Activated T-cell treated with anti-CD3 and anti-CD28 coated beads, Interleukin-2, amount 50 U/mL, for 24 hours (primary cell): ENCODE measurements around the gene IL17REL.

ENCODE experiments used
- DNase-seq: peaks from one replicate; pipeline ENCODE4 v3.0.0-alpha.2; 2020
- H3K27ac Mint-ChIP-seq: 2 replicates; pipeline ENCODE4 v1.8.0; 2020; ENCODE audit warnings: mild to moderate bottlenecking, mixed read lengths
- H3K27me3 Mint-ChIP-seq: 2 replicates; pipeline ENCODE4 v1.8.0; 2020; ENCODE audit warnings: mixed read lengths
- H3K36me3 Mint-ChIP-seq: 2 replicates; pipeline ENCODE4 v1.8.0; 2020; ENCODE audit warnings: low read depth, mixed read lengths
- H3K4me1 Mint-ChIP-seq: 2 replicates; pipeline ENCODE4 v1.8.0; 2020; ENCODE audit warnings: low read depth, mixed read lengths
- H3K4me3 Mint-ChIP-seq: 2 replicates; pipeline ENCODE4 v1.8.0; 2020; ENCODE audit warnings: mild to moderate bottlenecking, moderate library complexity, mixed read lengths
- H3K9me3 Mint-ChIP-seq: 2 replicates; pipeline ENCODE4 v1.8.0; 2020; ENCODE audit warnings: mixed read lengths

IL17REL gene

DNA sequence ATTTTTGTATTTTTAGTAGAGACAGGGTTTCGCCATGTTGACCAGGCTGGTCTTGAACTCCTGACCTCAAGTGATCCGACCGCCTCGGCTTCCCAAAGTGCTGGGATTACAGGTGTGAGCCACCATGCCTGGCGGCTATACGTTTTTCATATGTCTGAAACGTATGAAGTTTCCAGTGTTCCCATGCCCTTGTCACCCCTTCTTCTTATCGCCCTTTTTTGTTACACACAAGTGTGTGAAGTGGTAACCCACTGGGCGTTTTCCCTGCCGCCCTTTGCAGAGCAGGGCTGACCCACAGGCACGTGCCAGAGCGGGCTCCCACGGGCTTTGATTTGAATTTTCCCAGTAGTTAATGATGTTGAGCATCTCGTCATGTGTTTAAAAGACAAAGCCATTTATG is 35.0 kb downstream of the IL17REL start:
- Mint-ChIP-seq H3K27ac (peak overlapping the region; percentile 47), H3K27me3 (no peaks in the 10 kb centered on the region), H3K36me3 (peaks cover 33% of the 10 kb centered on the region), H3K4me1 (peaks cover 47% of the 10 kb centered on the region), H3K9me3 (peaks cover 16% of the 10 kb centered on the region), H3K4me3 (no peak overlapping the region)
- DNase-seq = peak; percentile 27

- peaks cover 33% of the 10 kb centered on the region for H3K36me3 Mint-ChIP-seq
- peak; percentile 61 for DNase-seq
- peak overlapping the region; percentile 94 for H3K27ac Mint-ChIP-seq
- H3K4me1 Mint-ChIP-seq = peaks cover 45% of the 10 kb centered on the region
- H3K27me3 Mint-ChIP-seq = no peaks in the 10 kb centered on the region
- peaks cover 14% of the 10 kb centered on the region for H3K9me3 Mint-ChIP-seq
- H3K4me3 Mint-ChIP-seq = peak overlapping the region; percentile 37
Measured at GRCh38 chr22:49976439-49977175, 36.0 kb downstream of the IL17REL start.

DNA sequence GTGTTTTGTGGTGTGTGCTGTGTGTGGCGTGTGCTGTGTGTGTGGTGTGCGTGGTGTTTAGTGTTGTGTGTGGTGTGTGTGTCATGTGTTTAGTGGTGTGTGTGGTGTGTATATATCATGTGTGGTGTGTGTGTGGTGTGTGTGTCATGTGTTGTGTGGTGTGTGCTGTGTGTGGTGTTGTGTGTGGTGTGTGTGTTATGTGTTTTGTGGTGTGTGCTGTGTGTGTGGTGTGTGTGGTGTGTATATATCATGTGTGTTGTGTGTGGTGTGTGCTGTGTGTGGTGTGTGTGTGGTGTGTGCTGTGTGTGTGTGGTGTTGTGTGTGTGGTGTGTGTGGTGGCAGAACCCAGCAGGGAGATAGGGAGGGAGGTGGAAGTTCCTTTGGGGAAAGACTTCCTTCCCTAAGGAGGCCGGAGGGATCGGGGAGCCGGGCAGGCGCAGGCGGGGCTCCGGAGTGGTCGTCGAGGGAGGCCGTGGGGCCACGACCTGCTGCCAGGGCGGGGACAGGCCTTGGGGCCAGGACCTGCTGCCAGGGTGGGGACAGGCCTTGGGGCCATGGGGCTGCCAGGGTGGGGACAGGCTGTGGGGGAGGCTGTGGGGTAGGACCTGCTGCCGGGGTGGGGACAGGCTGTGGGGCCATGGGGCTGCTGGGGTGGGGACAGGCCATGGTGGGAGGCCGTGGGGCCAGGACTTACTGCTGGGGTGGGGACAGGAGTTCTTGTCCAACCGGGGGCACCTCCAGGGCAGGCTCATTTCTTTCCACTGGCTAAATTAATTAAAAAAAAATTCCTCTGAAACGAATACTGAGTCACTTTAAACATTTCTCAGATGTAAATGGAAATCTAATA is 36.8 kb downstream of the IL17REL start:
- H3K4me3 Mint-ChIP-seq = peak overlapping the region; percentile 41
- peaks cover 32% of the 10 kb centered on the region for H3K36me3 Mint-ChIP-seq
- H3K4me1 Mint-ChIP-seq = peaks cover 42% of the 10 kb centered on the region
- peak; percentile 82 for DNase-seq
- peak overlapping the region; percentile 94 for H3K27ac Mint-ChIP-seq
- peaks cover 12% of the 10 kb centered on the region for H3K9me3 Mint-ChIP-seq
- H3K27me3 Mint-ChIP-seq = no peaks in the 10 kb centered on the region

DNA sequence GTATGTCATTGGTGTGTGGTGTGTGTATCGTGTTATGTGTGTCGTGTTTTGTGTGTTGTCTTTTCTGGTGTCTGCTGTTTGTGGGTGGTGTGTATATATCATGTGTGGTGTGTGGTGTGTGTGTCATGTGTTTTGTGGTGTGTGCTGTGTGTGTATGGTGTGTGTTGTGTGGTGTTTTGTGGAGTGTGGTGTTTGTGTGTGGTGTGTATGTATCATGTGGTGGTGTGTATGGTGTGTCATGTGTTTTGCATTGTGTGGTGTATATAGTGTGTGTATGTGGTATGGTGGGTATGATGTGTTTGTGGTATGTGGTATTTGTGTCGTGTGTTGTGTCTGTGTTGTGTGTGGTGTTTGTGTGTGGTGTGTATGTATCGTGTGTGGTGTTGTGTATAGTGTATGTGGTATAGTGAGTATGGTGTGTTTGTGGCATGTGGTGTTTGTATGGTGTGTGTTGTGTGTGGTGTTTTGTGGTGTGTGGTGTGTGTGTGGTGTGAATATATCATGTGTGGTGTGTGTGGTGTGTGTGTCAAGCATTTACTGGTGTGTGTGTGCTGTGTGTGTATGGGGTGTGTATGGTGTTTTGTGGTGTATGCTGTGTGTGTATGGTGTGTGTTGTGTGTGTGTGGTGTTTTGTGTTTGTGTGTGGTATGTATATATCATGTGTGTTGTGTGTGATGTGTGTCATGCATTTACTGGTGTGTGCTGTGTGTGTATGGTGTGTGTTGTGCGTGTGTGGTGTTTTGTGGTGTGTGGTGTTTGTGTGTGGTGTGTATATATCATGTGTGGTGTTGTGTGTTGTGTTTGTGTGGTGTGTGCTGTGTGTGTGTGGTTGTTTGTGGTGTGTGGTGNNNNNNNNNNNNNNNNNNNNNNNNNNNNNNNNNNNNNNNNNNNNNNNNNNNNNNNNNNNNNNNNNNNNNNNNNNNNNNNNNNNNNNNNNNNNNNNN is 39.3 kb downstream of the IL17REL start:
- DNase-seq = peak; percentile 28
- H3K27ac Mint-ChIP-seq = no peak overlapping the region

DNA sequence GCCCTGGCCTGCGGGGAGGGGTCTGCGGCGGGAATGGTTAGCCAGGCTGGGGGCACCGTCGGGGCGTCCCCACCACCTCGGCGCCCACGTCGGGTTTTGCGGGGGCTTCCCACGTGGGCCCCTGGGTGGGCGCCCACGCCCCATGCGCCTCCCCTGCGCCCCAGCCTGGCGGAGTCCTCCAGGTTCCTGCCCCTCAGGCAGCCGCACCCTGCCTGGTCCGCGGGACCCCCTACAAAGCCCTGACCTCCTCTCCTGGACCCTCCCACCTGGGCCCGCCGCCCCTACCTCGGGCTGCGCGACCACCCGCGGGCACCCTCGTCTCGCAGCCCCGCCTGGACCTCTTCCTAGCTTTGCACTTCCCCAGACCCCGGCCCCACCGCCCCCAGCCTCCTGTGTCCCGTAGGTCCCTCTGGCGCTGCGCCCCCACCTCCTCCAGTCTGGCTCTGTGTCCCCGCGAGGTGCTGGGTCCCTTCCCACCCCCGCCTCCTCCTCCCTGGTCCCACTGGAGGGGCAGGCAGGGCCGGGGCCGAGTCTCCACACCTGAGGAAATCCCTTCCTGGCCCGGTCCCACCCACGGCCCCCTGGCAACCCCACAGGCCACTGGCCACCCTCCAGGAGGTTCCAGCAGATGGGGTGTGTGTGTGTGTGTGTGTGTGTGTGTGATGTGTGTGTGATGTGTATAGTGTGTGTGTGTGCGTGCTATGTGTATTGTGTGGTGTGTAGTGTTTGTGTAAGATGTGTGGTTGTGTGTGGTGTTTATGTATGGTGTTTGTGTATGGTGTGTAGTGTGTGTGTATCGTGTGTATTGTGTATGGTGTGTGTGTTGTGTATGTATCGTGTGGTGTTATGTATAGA is 40.2 kb downstream of the IL17REL start:
- Mint-ChIP-seq H3K9me3 (no peaks in the 10 kb centered on the region), H3K4me3 (no peak overlapping the region), H3K36me3 (peaks cover 9% of the 10 kb centered on the region), H3K4me1 (peaks cover 44% of the 10 kb centered on the region), H3K27me3 (no peaks in the 10 kb centered on the region), H3K27ac (peak overlapping the region; percentile 65)
- DNase-seq = peak; percentile 54

More for the DNA sequence above, 39.3 kb downstream of the IL17REL start:
- Mint-ChIP-seq H3K36me3 (peaks cover 13% of the 10 kb centered on the region), H3K4me3 (no peak overlapping the region), H3K27me3 (no peaks in the 10 kb centered on the region), H3K4me1 (peaks cover 40% of the 10 kb centered on the region), H3K9me3 (peaks cover 2% of the 10 kb centered on the region)

DNA sequence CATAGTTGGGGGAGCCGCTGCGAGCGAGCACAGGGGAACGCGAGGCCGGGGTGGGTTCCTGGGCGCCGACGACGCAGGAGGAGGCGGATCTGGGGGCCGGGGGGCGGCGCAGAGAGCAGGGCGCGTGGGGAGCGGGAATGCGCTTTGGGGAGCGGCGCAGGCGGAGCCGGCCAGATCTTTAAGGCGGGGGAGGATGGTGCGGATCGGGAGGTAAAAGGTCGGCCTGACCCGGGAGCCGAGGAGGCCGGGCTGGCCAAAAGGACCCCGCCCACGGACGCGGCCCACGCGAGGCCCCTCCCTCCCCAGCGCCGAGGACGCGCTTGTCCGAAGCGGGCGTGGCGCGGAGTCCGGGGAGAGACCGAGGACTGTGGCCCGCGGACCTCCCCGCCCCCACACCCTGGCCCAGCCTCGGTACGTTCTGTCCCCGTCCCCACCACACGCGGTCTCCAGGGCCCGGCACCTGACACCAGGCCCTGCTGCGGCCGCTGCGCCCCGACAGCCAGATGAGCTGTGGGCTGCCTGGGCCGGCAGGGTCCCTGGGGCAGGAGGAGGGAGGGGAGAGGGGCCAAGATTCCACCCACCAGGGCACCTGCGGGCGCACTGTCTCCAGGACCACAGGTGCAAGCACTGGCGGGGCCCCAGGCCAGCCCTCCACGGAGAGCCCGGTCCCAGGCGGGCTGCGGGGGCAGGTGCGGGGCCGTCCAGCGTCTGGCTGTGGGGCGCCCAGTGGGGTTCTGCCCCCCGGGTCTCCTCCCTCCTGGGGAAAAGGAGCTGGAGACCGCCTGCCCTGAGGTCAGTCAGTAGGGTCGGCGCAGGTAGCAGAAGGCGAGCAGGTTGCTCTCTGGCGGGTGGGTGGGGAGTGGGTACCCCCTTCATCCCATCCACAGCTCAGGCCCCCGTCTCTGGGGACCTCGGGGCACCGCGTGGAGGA is 41.1 kb downstream of the IL17REL start:
- Mint-ChIP-seq H3K4me1 (peaks cover 43% of the 10 kb centered on the region), H3K36me3 (peaks cover 4% of the 10 kb centered on the region), H3K4me3 (no peak overlapping the region), H3K27me3 (no peaks in the 10 kb centered on the region), H3K27ac (peak overlapping the region; percentile 97), H3K9me3 (no peaks in the 10 kb centered on the region)
- DNase-seq = no peak

- peak overlapping the region; percentile 97 for H3K27ac Mint-ChIP-seq
- no peaks in the 10 kb centered on the region for H3K27me3 Mint-ChIP-seq
- peaks cover 43% of the 10 kb centered on the region for H3K4me1 Mint-ChIP-seq
- H3K36me3 Mint-ChIP-seq = peaks cover 5% of the 10 kb centered on the region
- H3K4me3 Mint-ChIP-seq = no peak overlapping the region
- peak; percentile 95 for DNase-seq
- H3K9me3 Mint-ChIP-seq = no peaks in the 10 kb centered on the region
Measured at GRCh38 chr22:49970528-49971231, 41.9 kb downstream of the IL17REL start.

- peak; percentile 44 for DNase-seq
- Mint-ChIP-seq H3K36me3 (peaks cover 9% of the 10 kb centered on the region), H3K4me1 (peaks cover 40% of the 10 kb centered on the region), H3K27me3 (no peaks in the 10 kb centered on the region), H3K27ac (peak overlapping the region; percentile 97), H3K4me3 (no peak overlapping the region), H3K9me3 (no peaks in the 10 kb centered on the region)
Measured at GRCh38 chr22:49969751-49970527, 42.6 kb downstream of the IL17REL start.

DNA sequence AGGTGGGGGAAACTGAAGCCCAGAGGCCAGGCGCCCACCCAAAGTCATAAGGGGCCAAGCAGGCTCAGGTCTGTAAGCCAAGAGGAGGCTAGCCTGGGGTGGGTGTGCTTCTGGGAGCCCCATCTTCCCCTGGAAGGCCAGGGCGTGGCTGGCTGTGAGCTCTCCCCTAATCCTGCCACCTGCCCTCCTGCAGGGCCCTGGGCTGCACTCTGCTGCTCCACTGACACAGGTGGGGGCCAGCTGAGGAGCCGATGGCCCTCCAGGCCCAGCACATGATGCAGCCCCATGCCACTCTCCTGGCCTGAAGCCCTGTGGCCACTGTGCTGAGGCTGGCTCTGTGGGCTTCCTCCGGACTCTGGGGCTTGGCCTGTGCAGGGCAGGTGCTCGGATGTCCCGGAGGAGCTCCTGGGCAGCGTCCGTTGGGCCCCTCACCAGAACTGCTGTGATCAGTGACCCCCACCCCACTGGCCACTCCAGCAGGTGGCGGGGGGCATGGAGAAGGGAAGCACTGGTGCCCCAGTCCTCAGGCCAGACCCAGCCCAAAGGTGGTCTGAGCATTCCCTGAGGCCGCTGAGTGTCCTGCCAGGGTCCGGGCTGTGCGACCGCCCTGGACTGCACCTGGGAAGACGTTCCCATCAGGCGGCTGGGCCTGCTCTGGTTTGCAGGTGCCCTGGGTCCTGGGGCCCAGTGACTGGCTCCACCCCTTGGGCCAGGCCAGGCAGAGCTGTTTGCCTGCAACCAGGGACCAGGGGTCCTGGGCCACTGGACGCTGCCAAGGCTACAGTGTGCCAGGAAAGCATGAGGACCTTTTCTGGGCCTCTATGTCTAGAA is 43.5 kb downstream of the IL17REL start:
- no peaks in the 10 kb centered on the region for H3K9me3 Mint-ChIP-seq
- no peaks in the 10 kb centered on the region for H3K27me3 Mint-ChIP-seq
- peaks cover 49% of the 10 kb centered on the region for H3K4me1 Mint-ChIP-seq

DNA sequence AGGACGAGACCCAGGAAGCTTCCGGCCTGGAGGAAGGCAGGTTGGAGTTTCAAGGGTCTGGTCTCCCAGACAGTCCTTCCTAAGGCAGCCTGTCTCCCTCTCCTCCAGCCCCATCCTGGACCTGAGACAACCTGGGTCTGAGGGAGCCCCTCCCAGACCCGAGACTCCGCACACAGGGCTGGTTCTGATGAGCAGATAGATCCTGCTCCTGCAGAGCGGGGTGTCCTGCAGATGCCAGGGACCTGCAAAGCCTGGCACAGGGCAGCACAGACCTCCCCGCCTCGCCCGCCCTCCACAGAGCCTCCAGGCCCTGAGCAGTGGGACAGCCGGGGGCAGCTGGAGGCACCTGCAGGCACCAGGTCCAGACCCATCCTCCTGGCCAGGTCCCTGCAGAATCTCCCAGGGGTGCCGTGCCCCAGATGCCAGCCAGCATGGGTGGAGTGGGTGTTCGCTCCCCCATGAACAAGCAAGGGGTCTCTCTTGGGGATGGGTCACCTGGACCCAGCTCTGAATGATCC is 44.2 kb downstream of the IL17REL start:
- no peaks in the 10 kb centered on the region for H3K27me3 Mint-ChIP-seq
- no peak overlapping the region for H3K4me3 Mint-ChIP-seq
- peaks cover 56% of the 10 kb centered on the region for H3K4me1 Mint-ChIP-seq
- H3K36me3 Mint-ChIP-seq = peaks cover 24% of the 10 kb centered on the region
- H3K27ac Mint-ChIP-seq = peak overlapping the region; percentile 84
- no peaks in the 10 kb centered on the region for H3K9me3 Mint-ChIP-seq
- DNase-seq = peak; percentile 38

More for the DNA sequence above, 43.5 kb downstream of the IL17REL start:
- DNase-seq = peak; percentile 39
- H3K36me3 Mint-ChIP-seq = peaks cover 18% of the 10 kb centered on the region
- no peak overlapping the region for H3K4me3 Mint-ChIP-seq
- H3K27ac Mint-ChIP-seq = peak overlapping the region; percentile 57

DNA sequence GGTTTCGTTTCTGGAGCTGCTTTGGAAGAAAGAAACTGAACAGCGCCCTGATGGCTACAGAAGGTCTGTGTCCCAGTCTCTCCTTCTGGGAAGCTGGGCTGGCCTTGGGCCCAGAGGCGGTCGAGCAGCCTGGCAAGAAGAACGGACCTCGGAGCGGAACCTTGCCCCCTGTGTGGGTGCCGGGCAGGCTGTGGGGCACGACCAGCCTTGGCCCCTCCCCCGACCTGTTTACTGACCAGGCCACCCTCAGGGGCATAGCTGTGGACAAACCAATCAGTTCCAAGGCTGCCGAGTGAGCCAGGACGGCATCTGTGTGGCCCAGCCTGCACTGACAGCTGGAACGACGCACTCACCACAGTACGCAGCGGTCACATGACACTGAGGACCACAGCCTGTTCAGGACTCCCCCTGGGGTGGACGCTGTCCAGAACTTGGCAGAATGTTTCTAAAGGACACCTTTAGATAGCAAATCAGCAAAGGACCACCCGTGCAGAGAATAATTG is 44.8 kb downstream of the IL17REL start:
- no peaks in the 10 kb centered on the region for H3K9me3 Mint-ChIP-seq

More for the DNA sequence above, 44.8 kb downstream of the IL17REL start:
- Mint-ChIP-seq H3K27ac (peak overlapping the region; percentile 84), H3K4me1 (peaks cover 59% of the 10 kb centered on the region), H3K4me3 (peak overlapping the region; percentile 36), H3K36me3 (peaks cover 30% of the 10 kb centered on the region), H3K27me3 (no peaks in the 10 kb centered on the region)
- DNase-seq = peak; percentile 35
